ENCODE data around the gene SYT17.

Gene SYT17

GRCh38 chr16:19132255-19132654 is 35.8 kb upstream of the SYT17 start:
- in situ Hi-C loops (cut with HindIII; ENCODE audit: low pct_unique_long_range_greater_than_20kb, low sequenced_read_pairs): no loop called here
- TF ChIP-seq JUND (IDR thresholded peaks at IDR 0.05; ENCODE audit: low read depth): no peak
- DNase-seq (ENCODE audit: low read depth in 1 of 2, low spot score in 1 of 2): no peak

DNA sequence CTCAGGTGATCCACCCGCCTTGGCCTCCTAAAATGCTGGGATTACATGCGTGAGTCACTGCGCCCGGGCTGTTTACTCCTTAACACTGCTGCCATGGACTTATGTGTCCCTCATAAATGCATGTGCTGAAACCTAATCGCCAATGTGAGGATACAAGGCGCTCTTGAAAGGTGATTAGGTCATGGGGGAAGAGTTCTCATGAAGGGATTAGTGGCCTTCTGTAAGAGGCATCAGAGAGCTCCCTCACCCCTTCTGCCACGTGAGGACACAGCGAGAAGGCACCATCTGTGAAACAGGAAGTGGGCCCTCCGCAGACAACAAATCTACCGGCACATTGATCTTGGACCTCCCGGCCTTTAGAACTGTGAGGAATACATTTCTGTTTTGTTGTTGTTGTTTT is 35.1 kb upstream of the SYT17 start:
- DNase-seq (ENCODE audit: low read depth in 1 of 2, low spot score in 1 of 2): no peak
- in situ Hi-C loops (cut with HindIII; ENCODE audit: low pct_unique_long_range_greater_than_20kb, low sequenced_read_pairs): no loop called here
- TF ChIP-seq JUND (IDR thresholded peaks at IDR 0.05; ENCODE audit: low read depth): no peak

GRCh38 chr16:19133600-19133999 is 34.4 kb upstream of the SYT17 start:
- TF ChIP-seq JUND (IDR thresholded peaks at IDR 0.05; ENCODE audit: low read depth): no peak
- DNase-seq (ENCODE audit: low read depth in 1 of 2, low spot score in 1 of 2): no peak
- in situ Hi-C loops (cut with HindIII; ENCODE audit: low pct_unique_long_range_greater_than_20kb, low sequenced_read_pairs): no loop called here

DNA sequence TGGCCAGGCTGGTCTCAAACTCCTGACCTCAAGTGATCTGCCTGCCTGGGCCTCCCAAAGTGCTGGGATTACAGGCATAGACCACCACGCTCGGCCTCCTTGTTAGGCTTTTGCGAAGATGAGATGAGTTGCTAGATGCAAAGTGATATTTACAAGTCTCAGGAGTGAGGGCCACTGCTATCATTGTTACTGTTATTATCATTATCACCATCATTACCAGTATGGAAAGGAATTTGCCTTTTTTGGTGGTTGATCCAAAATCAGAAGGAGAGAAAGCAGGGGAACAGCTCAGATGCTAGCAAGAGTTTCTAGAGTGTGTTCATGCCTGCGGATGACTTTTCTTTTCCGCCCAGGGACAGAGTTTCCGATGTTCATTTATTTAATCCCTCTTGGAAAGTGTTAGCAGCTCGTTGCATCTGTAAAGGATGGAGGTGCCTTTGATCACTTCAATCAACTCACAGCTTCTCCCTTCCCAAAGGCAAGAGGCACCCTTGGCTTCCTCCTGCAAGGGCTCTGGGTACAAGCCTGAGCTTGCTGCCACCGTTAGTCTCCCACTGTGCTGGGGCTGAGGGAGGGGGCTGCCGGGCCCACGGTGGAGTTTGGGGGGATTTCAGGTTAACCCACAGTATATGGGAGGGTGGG is 32.7 kb upstream of the SYT17 start:
- no peak for TF ChIP-seq JUND (IDR thresholded peaks at IDR 0.05; ENCODE audit: low read depth)

DNA sequence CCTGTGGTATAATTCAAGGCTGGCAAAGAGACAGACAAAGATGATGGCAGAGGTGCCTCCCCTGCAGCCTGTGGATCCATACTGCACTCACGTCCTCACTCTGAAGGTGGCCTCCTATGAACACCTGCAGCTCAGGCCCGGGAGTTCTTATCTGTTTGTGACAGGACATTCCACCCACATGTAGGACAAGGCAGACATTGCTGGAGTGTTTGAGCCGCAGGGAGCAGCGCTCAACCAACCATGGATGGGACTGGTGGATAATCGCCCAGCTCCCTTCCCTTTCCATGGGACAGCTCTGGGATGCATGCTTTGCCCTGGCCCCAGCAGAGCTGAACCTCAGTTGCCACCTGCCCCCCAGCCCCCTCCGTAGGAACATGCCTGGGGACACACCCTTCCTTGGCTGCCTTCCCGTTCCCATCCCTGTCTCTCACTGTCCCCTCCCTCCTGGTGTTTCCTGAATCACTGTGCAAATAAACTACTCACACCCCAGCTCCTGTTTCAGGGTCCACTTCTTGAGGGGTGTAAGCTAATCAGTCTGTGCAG is 32.1 kb upstream of the SYT17 start:
- in situ Hi-C loops (cut with HindIII; ENCODE audit: low pct_unique_long_range_greater_than_20kb, low sequenced_read_pairs): no loop called here
- TF ChIP-seq JUND (IDR thresholded peaks at IDR 0.05; ENCODE audit: low read depth): no peak
- DNase-seq (ENCODE audit: low read depth in 1 of 2, low spot score in 1 of 2): peak in 1 of 2 experiments; percentile 53

More for the DNA sequence above, 32.7 kb upstream of the SYT17 start:
- no peak for DNase-seq (ENCODE audit: low read depth in 1 of 2, low spot score in 1 of 2)
- in situ Hi-C loops (cut with HindIII; ENCODE audit: low pct_unique_long_range_greater_than_20kb, low sequenced_read_pairs): no loop called here

DNA sequence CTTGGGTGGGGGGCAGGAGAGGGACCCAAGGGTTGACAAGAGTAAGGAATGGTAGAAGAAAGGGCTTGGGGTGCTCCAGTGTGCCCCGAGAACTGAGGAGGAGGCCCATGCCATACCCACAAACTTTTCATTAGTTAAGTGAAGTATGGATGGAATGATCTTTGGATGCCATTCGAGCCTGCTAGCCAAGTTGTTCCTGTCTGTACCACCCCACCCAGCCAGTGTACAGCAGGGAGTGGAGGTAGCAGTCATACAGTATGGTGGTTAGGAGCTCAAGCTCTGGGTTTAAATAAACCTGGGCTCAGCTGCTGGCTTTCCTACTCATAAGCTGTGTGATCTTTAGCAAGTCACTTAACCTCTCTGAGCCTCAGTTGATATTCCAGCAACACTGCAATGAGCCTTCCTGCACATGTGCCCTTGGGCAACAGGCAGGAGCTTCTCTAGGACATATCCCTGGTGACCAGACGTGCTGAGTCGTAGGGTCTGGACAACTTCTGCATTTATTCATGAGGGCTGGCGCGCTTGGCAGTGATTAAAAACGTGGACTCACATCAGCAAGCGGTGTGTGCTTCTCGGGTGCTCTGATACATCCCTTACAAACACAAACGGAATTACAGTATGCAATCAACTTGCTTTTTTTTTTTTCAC is 31.4 kb upstream of the SYT17 start:
- no peak for TF ChIP-seq JUND (IDR thresholded peaks at IDR 0.05; ENCODE audit: low read depth)
- in situ Hi-C loops (cut with HindIII; ENCODE audit: low pct_unique_long_range_greater_than_20kb, low sequenced_read_pairs): no loop called here
- no peak for DNase-seq (ENCODE audit: low read depth in 1 of 2, low spot score in 1 of 2)

DNA sequence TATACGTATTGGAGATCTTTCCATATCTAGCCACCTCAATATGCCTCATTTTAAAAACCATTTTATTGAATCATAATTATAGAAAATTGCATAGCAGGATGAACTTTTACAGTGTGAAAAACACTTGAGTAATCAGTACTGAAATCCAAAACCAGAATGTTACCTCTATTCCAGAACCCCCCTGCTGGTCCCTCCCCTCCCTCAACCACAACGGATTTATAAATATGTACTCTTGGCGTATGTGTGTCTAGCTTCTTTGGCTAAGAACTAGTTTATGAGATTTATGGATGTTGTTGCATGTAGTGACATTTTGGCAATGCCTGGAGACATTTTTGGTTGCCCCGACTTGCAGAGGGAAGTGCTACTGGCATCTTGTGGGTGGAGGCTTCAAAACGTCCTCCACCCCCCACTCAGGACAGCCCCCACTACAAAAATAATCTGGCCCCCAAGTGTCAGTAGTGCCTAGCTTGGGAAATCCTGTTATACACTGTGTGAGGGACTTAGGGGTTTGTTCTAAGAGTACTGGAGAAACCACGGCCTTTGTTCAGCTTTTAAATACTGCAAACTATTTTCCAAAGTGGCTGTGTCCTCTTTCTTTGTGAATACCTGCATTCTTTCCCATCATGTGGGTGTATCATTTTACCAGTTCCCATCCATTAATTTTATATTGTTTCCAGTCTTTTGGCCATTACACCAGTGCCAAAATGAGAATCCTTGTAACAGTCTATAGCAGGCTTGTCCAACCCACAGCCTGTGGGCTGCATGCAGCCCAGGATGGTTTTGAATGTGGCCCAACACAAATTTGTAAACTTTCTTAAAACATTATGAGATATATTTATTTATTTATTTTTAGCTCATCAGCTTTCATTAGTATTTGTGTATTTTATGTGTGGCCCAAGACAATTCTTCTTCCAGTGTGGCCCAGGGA is 30.6 kb upstream of the SYT17 start:
- no peak for TF ChIP-seq JUND (IDR thresholded peaks at IDR 0.05; ENCODE audit: low read depth)
- DNase-seq (ENCODE audit: low read depth in 1 of 2, low spot score in 1 of 2): peak in 1 of 2 experiments; percentile 84
- in situ Hi-C loops (cut with HindIII; ENCODE audit: low pct_unique_long_range_greater_than_20kb, low sequenced_read_pairs): no loop called here

DNA sequence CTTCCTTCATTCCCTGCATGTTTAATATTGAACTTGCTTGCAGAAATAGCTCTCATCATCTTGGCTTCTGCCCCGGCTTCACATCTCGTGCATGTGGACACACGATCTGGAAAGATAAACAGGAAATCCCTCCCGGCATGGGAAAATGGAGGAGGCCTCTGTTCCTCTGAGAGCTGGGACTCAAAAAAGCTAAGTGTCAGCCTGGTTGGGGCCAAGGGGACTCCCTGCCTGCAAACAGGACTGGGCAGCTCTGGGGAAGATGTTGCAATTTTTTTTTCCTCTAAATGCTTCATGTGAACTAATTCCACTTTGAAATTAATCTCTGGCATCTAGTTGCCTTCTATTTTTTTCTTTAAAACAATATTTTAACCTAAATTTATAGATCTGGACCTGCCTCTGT is 29.4 kb upstream of the SYT17 start:
- DNase-seq (ENCODE audit: low read depth in 1 of 2, low spot score in 1 of 2): peak in 1 of 2 experiments; percentile 80

GRCh38 chr16:19139436-19140091 is 28.5 kb upstream of the SYT17 start:
- no peak for TF ChIP-seq JUND (IDR thresholded peaks at IDR 0.05; ENCODE audit: low read depth)
- DNase-seq (ENCODE audit: low read depth in 1 of 2, low spot score in 1 of 2): no peak
- in situ Hi-C loops (cut with HindIII; ENCODE audit: low pct_unique_long_range_greater_than_20kb, low sequenced_read_pairs): no loop called here

More for the DNA sequence above, 29.4 kb upstream of the SYT17 start:
- in situ Hi-C loops (cut with HindIII; ENCODE audit: low pct_unique_long_range_greater_than_20kb, low sequenced_read_pairs): no loop called here
- TF ChIP-seq JUND (IDR thresholded peaks at IDR 0.05; ENCODE audit: low read depth): no peak

- no peak for TF ChIP-seq JUND (IDR thresholded peaks at IDR 0.05; ENCODE audit: low read depth)
- DNase-seq (ENCODE audit: low read depth in 1 of 2, low spot score in 1 of 2): no peak
- in situ Hi-C loops (cut with HindIII; ENCODE audit: low pct_unique_long_range_greater_than_20kb, low sequenced_read_pairs): no loop called here
Measured at GRCh38 chr16:19140396-19140795, 27.6 kb upstream of the SYT17 start.

GRCh38 chr16:19142939-19143598 is 25.0 kb upstream of the SYT17 start:
- DNase-seq (ENCODE audit: low read depth in 1 of 2, low spot score in 1 of 2): no peak
- TF ChIP-seq JUND (IDR thresholded peaks at IDR 0.05; ENCODE audit: low read depth): no peak
- in situ Hi-C loops (cut with HindIII; ENCODE audit: low pct_unique_long_range_greater_than_20kb, low sequenced_read_pairs): no loop called here

DNA sequence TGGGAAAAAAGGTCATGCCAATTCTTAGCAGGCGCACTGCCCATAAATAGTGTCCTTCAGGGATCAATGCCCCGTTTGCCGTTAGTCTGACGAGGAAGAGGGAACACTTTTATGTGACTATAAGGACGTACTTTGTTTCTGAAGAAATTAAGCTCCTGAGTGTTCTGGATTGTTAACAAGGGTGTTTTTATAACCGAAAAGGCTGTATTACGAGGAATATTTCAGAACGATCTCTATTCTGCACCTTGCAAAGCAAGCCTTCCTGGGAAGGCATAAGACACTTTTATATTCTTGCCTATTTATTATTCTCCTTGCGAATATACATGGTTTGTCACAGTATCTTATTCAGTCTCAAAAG is 24.5 kb upstream of the SYT17 start:
- in situ Hi-C loops (cut with HindIII; ENCODE audit: low pct_unique_long_range_greater_than_20kb, low sequenced_read_pairs): no loop called here
- DNase-seq (ENCODE audit: low read depth in 1 of 2, low spot score in 1 of 2): no peak
- no peak for TF ChIP-seq JUND (IDR thresholded peaks at IDR 0.05; ENCODE audit: low read depth)

Data from T47D (cell line).